Measurements from ENCODE around the gene DEF6.

DEF6 gene

DNA sequence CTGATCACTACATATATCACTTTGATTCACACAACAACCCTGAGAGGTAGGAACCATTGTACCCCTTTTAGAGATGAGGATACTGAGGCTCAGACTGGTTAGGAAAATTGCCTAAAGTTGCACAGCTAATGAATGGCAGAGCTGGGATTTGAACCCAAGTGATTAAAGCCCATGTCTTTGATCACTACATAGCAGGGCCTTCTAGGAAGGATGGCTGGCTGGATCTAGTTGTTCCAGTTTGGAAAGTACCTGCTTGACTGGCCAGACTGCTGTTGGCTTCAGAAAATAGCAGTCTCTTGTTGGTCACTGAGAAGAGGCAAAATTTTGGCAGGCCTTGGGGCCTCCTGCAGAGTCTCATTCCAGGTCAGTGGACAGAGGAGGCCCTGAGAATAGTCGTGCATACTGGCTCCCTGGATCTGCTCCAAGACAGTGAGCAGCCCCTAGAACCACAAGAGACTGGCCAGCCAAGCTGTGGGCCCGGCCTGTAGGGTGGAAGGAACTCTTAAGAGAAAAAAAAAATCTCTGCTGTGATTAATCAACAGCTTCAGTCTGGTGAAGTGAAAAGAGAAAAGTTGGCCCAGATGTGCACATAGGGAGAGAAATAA is 62.2 kb downstream of the DEF6 start:
- H3K27me3 ChIP-seq (replicated peaks; ENCODE audit: control insufficient read depth, insufficient read depth, low read length): no peaks in the 10 kb centered on the region
- H3K4me3 ChIP-seq (replicated peaks; ENCODE audit: low read depth, low read length): no peak overlapping the region
- TF ChIP-seq, protein P1, sequence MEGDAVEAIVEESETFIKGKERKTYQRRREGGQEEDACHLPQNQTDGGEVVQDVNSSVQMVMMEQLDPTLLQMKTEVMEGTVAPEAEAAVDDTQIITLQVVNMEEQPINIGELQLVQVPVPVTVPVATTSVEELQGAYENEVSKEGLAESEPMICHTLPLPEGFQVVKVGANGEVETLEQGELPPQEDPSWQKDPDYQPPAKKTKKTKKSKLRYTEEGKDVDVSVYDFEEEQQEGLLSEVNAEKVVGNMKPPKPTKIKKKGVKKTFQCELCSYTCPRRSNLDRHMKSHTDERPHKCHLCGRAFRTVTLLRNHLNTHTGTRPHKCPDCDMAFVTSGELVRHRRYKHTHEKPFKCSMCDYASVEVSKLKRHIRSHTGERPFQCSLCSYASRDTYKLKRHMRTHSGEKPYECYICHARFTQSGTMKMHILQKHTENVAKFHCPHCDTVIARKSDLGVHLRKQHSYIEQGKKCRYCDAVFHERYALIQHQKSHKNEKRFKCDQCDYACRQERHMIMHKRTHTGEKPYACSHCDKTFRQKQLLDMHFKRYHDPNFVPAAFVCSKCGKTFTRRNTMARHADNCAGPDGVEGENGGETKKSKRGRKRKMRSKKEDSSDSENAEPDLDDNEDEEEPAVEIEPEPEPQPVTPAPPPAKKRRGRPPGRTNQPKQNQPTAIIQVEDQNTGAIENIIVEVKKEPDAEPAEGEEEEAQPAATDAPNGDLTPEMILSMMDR (IDR thresholded peaks at IDR 0.05; ENCODE audit: insufficient read depth, low read length, poor library complexity, severe bottlenecking): no peak
- peaks cover 9% of the 10 kb centered on the region for H3K36me3 ChIP-seq (ENCODE audit: control insufficient read depth, insufficient read depth, low read length)
- DNase-seq (ENCODE audit: extremely low read depth, insufficient read length): no peak

DNA sequence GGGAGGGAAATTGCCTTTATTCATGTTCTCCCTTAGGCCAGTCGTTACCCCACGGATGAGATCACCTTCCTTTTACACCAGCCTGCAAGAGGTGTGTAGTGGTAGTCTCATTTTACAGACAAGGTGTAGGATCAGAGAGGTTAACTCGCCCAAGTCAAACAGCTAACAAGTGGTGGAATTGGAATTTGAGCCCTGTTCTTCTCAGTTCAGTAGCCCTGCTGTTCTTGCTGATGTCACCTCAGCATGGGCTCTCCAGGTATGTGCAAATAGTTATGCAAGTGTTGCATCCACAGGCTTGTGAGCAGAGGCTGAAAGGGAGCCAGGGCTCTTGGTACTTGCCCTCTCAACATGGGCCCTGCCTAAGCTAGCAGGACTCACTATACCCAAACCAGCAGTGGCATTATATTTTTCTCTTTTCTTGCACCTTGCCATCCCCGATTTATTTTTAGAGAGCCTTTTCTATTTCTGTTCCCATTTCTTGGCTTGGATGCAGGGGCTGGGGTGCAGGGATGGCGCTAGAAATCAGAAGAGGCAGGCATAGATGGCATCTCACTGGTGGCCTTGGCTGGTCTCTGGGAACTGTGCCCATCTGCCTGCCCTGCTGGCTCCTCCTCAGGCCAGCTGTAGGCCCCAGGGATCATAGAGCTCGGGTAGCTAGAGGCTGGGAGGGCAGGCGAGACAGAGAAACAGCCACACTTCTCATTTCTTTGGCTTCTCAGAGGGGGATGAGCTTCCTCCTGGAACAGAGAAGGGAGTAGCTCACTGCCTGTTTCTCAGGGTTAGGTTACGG is 62.9 kb downstream of the DEF6 start:
- DNase-seq (ENCODE audit: extremely low read depth, insufficient read length): no peak
- no peaks in the 10 kb centered on the region for H3K27me3 ChIP-seq (replicated peaks; ENCODE audit: control insufficient read depth, insufficient read depth, low read length)
- H3K4me3 ChIP-seq (replicated peaks; ENCODE audit: low read depth, low read length): no peak overlapping the region
- peaks cover 8% of the 10 kb centered on the region for H3K36me3 ChIP-seq (ENCODE audit: control insufficient read depth, insufficient read depth, low read length)
- TF ChIP-seq, protein P1 (IDR thresholded peaks at IDR 0.05; ENCODE audit: insufficient read depth, low read length, poor library complexity, severe bottlenecking): no peak

DNA sequence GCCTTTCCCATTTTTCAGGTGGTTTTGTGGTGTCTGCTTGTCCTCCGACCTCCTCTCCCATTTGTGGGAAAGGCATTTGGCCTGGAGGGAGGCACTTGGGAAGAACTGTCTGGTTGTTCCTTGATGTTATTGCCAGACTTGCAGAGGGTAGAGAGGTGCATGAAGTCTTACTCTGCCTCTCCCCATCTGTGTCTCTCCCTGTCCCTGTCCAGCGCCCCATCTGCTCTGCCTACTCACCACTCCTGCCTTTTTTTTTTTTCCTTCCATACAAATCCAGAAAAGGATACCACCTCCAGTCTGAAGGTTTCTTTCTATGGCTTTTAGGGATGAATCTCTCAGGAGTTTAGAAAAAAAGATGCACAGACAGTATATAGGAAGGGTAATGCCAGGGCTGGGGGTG is 64.6 kb downstream of the DEF6 start:
- TF ChIP-seq, protein P1 (IDR thresholded peaks at IDR 0.05; ENCODE audit: insufficient read depth, low read length, poor library complexity, severe bottlenecking): no peak
- no peak overlapping the region for H3K4me3 ChIP-seq (replicated peaks; ENCODE audit: low read depth, low read length)
- DNase-seq (ENCODE audit: extremely low read depth, insufficient read length): no peak
- no peaks in the 10 kb centered on the region for H3K27me3 ChIP-seq (replicated peaks; ENCODE audit: control insufficient read depth, insufficient read depth, low read length)
- H3K36me3 ChIP-seq (ENCODE audit: control insufficient read depth, insufficient read depth, low read length): peaks cover under 1% of the 10 kb centered on the region; the same call in 1 of the 2 replicates

DNA sequence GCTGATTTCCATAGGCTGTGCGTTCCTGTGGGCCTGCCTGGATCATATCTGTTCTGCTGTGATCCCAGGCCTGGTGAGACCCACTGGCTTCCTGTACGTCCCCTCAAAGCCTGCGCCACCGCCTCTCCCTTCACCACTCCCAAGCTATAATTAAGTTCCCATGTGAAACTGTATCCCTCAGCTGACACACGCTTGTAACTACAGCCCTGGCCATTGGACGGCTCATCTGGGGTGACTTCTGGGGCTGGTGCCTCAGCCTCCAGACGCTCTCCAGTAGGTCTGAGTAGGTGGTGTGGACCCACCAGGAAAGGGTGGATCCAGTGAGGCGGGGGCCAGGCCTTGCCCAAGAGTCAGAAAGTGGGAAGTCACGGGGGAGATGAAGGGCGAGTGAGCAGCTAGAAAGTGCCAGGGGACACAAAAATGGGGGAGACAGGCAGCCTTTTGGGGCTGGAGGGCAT is 65.7 kb downstream of the DEF6 start:
- Histone ChIP-seq H3K36me3 (ENCODE audit: control insufficient read depth, insufficient read depth, low read length) (no peaks in the 10 kb centered on the region; the same call in 1 of the 2 replicates), H3K27me3 (replicated peaks; ENCODE audit: control insufficient read depth, insufficient read depth, low read length) (no peaks in the 10 kb centered on the region), H3K4me3 (replicated peaks; ENCODE audit: low read depth, low read length) (no peak overlapping the region)
- TF ChIP-seq, protein P1 (IDR thresholded peaks at IDR 0.05; ENCODE audit: insufficient read depth, low read length, poor library complexity, severe bottlenecking): no peak
- DNase-seq (ENCODE audit: extremely low read depth, insufficient read length): no peak

DNA sequence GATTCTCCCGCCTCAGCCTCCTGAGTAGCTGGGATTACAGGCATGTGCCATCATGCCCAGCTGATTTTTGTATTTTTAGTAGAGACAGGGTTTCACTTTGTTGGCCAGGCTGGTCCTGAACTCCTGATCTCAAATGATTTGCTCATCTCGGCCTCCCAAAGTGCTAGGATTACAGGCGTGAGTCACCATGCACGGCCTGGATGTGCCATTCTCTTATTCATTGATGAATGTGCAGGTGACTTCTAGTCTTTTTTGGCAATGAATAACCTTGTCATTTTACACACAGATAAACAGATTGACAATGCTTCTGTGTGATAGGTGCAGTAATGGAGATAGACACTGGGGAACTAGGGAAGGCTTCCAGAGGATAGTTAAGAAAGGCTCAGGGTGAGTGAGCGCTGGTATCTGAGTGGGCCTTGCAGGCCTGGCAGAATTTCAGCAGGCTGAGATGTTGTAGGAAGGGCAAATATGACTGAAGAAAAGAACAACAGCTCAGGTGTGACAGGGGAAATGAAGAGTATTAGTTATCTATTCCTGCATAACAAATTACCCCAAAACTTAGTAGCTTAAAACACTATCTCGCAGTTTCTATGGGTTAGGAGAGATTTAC is 68.1 kb downstream of the DEF6 start:
- no peak overlapping the region for H3K4me3 ChIP-seq (replicated peaks; ENCODE audit: low read depth, low read length)
- TF ChIP-seq, protein P1 (IDR thresholded peaks at IDR 0.05; ENCODE audit: insufficient read depth, low read length, poor library complexity, severe bottlenecking): no peak
- no peak for DNase-seq (ENCODE audit: extremely low read depth, insufficient read length)
- H3K27me3 ChIP-seq (replicated peaks; ENCODE audit: control insufficient read depth, insufficient read depth, low read length): no peaks in the 10 kb centered on the region
- H3K36me3 ChIP-seq (ENCODE audit: control insufficient read depth, insufficient read depth, low read length): no peaks in the 10 kb centered on the region

Data from GM06990 (cell line).